Left lung (tissue), 10 donors: ENCODE data around the gene CBLN1. TPM values are rescaled to one million over a fixed set of nuclear protein-coding genes. Genes with fewer than 3 reads are reported as not detected.
"Not testable (repeated sequence)": the region's sequence is repeated elsewhere in the genome, so short reads cannot be mapped to it uniquely, and the experiment has no call there.

Experiments
- ATAC-seq: fragments of 200-7000 bp; cut with Tn5 transposase; one replicate; pipeline ENCODE4 v1.9.1; 2020; ENCODE audit warnings: moderate library complexity
- DNase-seq, 4 donors: peaks; one replicate each; pipeline ENCODE4 v3.0.0-alpha.2; 2013 to 2020
- H3K27ac ChIP-seq, 2 donors: fragments of 200-600 bp; sonication (generic) in 1 of 2; one replicate each; pipeline versions ENCODE4 v1.5.0 to v1.8.0; 2020 to 2021
- H3K27me3 ChIP-seq, 2 donors: fragments of 200-600 bp; sonication (generic) in 1 of 2; one replicate each; pipeline versions ENCODE4 v1.5.0 to v1.8.0; 2020 to 2021
- H3K36me3 ChIP-seq, 2 donors: fragments of 200-600 bp; sonication (generic) in 1 of 2; one replicate each; pipeline versions ENCODE4 v1.5.0 to v1.8.0; 2020 to 2021
- H3K4me1 ChIP-seq, 2 donors: fragments of 200-600 bp; one replicate each; pipeline ENCODE4 v1.8.0; 2021
- H3K4me3 ChIP-seq, 2 donors: fragments of 200-600 bp; sonication (generic) in 1 of 2; one replicate each; pipeline versions ENCODE4 v1.5.0 to v1.8.0; 2020 to 2021; ENCODE audit warnings: mild to moderate bottlenecking in 1 of 2
- H3K9me3 ChIP-seq, 2 donors: fragments of 200-600 bp; sonication (generic) in 1 of 2; one replicate each; pipeline versions ENCODE4 v1.5.0 to v1.8.0; 2020 to 2021
- intact Hi-C, 2 donors: fragments of 100-400 bp; cut with DNase I; formaldehyde crosslinking; loops; one replicate each; pipeline versions ENCODE4 v1.11.2 to v1.14.2; 2022
- polyA plus RNA-seq, 6 donors: library from polyadenylated mRNA; unstranded; fragments of 120-200 nt; gene quantifications; one replicate each; pipeline ENCODE4 v1.2.1, GENCODE V29; 2013; ENCODE audit not compliant: insufficient read length in 6 of 6
- total RNA-seq, 2 donors: library from RNA; stranded (reverse); fragmentation: NEBNext Ultra II Directional; extraction: Animal tissue kit (Norgen Biotek cat#: 25700); gene quantifications; one replicate each; pipeline ENCODE4 v1.2.1, GENCODE V29; 2021
- TF ChIP-seq, protein P1 (sequence below), 2 donors: fragments of 200-600 bp; sonication (generic) in 1 of 2; IDR thresholded peaks; one replicate each; pipeline versions ENCODE4 v1.5.0 to v1.8.0; 2021; ENCODE audit warnings: antibody characterized with exemption in 2 of 2
- donor health status: DM: no; HTN: yes; CAD: no.
- donor health status: DM: no; HTN: no; CAD: no.

The CBLN1 gene
- total and polyA plus RNA-seq, 8 donors: 0.12 to 0.70 (median 0.19) TPM; not detected in 2

DNA sequence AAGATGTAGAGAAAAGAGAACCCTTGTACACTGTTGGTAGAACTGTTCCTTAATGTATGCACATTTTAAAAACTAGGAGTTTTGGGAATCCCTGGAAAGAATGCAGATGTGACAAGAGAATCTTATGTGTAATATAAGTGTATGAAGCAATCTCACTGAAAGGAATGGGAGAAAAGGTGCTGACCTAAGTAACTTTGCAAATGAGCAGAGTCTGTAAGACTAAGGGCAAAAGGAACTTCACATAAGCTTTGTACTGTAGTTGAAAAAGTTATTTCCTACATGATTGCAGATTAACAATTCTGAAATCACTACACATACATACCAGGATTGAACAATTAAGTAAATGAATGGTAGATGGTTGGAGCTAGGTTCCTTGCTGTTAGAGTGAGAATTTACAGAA lies 22.3 kb downstream of the CBLN1 start:
- H3K4me1 ChIP-seq: no peaks in the 10 kb centered on the region
- intact Hi-C loops: no loop called here
- DNase-seq (no peak), ATAC-seq (no peak)
- no peak overlapping the region for H3K27ac ChIP-seq
- TF ChIP-seq, protein P1, sequence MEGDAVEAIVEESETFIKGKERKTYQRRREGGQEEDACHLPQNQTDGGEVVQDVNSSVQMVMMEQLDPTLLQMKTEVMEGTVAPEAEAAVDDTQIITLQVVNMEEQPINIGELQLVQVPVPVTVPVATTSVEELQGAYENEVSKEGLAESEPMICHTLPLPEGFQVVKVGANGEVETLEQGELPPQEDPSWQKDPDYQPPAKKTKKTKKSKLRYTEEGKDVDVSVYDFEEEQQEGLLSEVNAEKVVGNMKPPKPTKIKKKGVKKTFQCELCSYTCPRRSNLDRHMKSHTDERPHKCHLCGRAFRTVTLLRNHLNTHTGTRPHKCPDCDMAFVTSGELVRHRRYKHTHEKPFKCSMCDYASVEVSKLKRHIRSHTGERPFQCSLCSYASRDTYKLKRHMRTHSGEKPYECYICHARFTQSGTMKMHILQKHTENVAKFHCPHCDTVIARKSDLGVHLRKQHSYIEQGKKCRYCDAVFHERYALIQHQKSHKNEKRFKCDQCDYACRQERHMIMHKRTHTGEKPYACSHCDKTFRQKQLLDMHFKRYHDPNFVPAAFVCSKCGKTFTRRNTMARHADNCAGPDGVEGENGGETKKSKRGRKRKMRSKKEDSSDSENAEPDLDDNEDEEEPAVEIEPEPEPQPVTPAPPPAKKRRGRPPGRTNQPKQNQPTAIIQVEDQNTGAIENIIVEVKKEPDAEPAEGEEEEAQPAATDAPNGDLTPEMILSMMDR (IDR thresholded peaks at IDR 0.05): no peak
- H3K9me3 ChIP-seq: no peaks in the 10 kb centered on the region
- H3K36me3 ChIP-seq: no peaks in the 10 kb centered on the region
- no peaks in the 10 kb centered on the region for H3K27me3 ChIP-seq
- H3K4me3 ChIP-seq: no peak overlapping the region

DNA sequence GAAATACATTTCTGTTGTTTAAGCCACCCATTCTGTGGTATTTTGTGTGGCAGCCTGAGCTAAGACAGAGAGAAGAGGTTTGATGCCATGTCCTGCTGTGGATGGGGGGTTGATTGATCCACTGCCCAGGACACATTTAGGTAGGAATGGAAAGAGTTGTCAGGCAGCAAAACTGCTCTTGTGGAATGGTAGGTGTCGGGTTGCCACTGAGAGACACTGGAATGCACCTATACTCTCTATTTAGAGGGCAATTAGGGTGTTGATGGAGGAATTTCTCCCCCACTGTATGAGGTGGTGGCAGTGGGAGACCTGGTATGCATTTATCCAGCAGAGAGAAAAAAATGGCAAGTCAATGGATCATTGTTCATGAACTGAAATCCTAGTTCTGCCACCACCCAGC lies 30.9 kb downstream of the CBLN1 start:
- no peaks in the 10 kb centered on the region for H3K4me1 ChIP-seq
- TF ChIP-seq, protein P1 (IDR thresholded peaks at IDR 0.05): no peak
- ATAC-seq (no peak), DNase-seq (no peak)
- no peak overlapping the region for H3K4me3 ChIP-seq
- intact Hi-C loops: no loop called here
- no peak overlapping the region for H3K27ac ChIP-seq
- H3K9me3 ChIP-seq: no peaks in the 10 kb centered on the region
- no peaks in the 10 kb centered on the region for H3K27me3 ChIP-seq
- no peaks in the 10 kb centered on the region for H3K36me3 ChIP-seq

DNA sequence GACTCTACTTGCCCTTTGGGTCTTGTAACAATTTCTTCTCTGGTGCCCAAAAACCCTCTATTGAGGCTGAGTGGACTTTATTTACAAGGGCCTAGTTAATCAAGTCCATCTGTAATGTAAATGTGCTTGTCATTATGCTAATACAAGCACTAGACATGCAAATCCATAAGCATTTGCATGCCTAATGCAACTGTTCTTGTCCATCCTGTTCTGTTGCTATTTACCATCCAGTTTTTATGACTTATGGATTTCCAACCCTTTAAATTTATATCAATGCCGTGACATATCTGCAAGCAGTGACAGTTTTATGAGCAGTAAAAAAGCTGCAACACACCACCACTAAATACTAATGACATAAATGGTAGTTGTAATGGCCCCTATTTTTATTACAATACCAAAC lies 33.4 kb downstream of the CBLN1 start:
- H3K4me1 ChIP-seq: no peaks in the 10 kb centered on the region
- TF ChIP-seq, protein P1 (IDR thresholded peaks at IDR 0.05): no peak
- DNase-seq: no peak
- no peaks in the 10 kb centered on the region for H3K36me3 ChIP-seq
- no peak overlapping the region for H3K4me3 ChIP-seq
- no peaks in the 10 kb centered on the region for H3K9me3 ChIP-seq
- H3K27me3 ChIP-seq: no peaks in the 10 kb centered on the region
- no peak overlapping the region for H3K27ac ChIP-seq
- intact Hi-C loops: no loop called here
- ATAC-seq: no peak

DNA sequence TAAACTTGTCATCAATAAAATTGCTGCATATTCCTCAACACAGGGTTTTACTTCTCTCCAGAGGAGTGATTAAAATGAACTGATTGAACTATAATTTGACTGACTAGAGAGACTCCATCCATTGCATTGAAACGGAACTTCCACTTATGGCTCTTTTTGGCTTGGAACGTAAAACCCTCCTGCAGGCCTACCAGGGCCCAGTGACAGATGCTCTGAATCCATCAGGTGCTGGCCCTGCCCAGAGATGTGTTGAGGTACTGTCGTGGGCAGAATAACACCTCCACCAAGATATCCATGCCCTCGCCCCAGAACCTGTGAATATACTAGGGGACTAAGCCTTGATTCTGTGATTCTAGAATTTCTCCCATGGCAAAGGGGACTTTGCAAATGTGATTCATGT lies 45.4 kb downstream of the CBLN1 start:
- no peaks in the 10 kb centered on the region for H3K4me1 ChIP-seq
- H3K27ac ChIP-seq: no peak overlapping the region
- DNase-seq (no peak), ATAC-seq (no peak)
- TF ChIP-seq, protein P1 (IDR thresholded peaks at IDR 0.05): no peak
- H3K27me3 ChIP-seq: peaks cover 0 to 5% of the 10 kb centered on the region in 2 donors
- no peaks in the 10 kb centered on the region for H3K36me3 ChIP-seq
- H3K4me3 ChIP-seq: no peak overlapping the region
- intact Hi-C loops: no loop called here
- H3K9me3 ChIP-seq: no peaks in the 10 kb centered on the region

DNA sequence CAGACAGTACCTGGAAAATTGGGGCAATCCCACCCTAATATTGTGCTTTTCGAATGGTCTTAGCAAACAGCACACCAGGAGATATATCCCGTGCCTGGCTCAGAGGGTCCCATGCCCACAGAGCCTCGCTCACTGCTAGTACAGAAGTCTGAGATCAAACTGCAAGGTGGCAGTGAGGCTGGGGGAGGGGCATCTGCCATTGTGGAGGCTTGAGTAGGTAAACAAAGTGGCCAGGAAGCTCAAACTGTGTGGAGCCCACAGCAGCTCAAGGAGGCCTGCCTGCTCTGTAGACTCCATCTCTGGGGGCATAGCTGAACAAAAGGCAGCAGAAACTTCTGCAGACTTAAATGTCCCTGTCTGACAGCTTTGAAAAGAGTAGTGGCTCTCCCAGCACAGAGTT lies 53.3 kb downstream of the CBLN1 start:
- intact Hi-C loops, H3K36me3 ChIP-seq, DNase-seq: not testable (repeated sequence)

More for the DNA sequence above, 53.3 kb downstream of the CBLN1 start:
- H3K27me3 ChIP-seq, H3K4me1 ChIP-seq, H3K4me3 ChIP-seq, H3K9me3 ChIP-seq, H3K27ac ChIP-seq, ATAC-seq: not testable (repeated sequence)

Other genes with a start within 250 kb of the CBLN1 start
- gene C16orf78, start 92.0 kb upstream of the CBLN1 start, total RNA-seq: not detected
- under 1 TPM in 2 of 6 donors, not detected in 4; 0.16 to 0.20 TPM for gene C16orf78, start 92.0 kb upstream of the CBLN1 start, polyA plus RNA-seq